Kidney (tissue), 14 donors: Measurements from ENCODE around the gene SPINT1. TPM values are rescaled to one million over a fixed set of nuclear protein-coding genes. Genes with fewer than 3 reads are reported as not detected.

Experiments used
- DNase-seq, 5 donors: peaks; one replicate each; pipeline ENCODE4 v3.0.0-alpha.2; 2013 to 2020
- FAIRE-seq: peaks from 2 replicates; lab custom pipeline; 2012; peaks lifted over from hg19 to GRCh38; lab: Jason Lieb, UNC
- H3K27ac ChIP-seq, 2 donors: one replicate each; pipeline ENCODE4 v1.7.0; 2013; ENCODE audit warnings: low read depth in 2 of 2, low read length in 2 of 2, inconsistent platforms in 1 of 2
- H3K27me3 ChIP-seq: one replicate; pipeline ENCODE4 v1.7.1; 2013; ENCODE audit warnings: low read length, inconsistent platforms; ENCODE audit not compliant: control insufficient read depth, insufficient read depth
- H3K36me3 ChIP-seq, 3 donors: one replicate each; pipeline versions ENCODE4 v1.7.0 to v1.7.1; 2013; ENCODE audit warnings: low read length in 3 of 3, control low read depth in 1 of 3, inconsistent platforms in 1 of 3; ENCODE audit not compliant: insufficient read depth in 3 of 3, control insufficient read depth in 2 of 3
- H3K4me1 ChIP-seq, 3 donors: one replicate each; pipeline versions ENCODE4 v1.7.0 to v1.7.1; 2013; ENCODE audit warnings: low read length in 3 of 3, inconsistent platforms in 1 of 3, low read depth in 1 of 3; ENCODE audit not compliant: control insufficient read depth in 2 of 3, insufficient read depth in 2 of 3
- H3K4me3 ChIP-seq, 3 donors: one replicate each; pipeline versions ENCODE4 v1.7.0 to v1.8.1; 2013; ENCODE audit warnings: low read length in 3 of 3, control low read depth in 1 of 3, inconsistent platforms in 1 of 3
- H3K9ac ChIP-seq, 3 donors: one replicate each; pipeline versions ENCODE4 v1.7.0 to v1.7.1; 2013; ENCODE audit warnings: low read length in 3 of 3, control low read depth in 1 of 3, inconsistent platforms in 1 of 3
- H3K9me3 ChIP-seq, 3 donors: one replicate each; pipeline versions ENCODE4 v1.7.0 to v1.7.1; 2013; ENCODE audit warnings: low read length in 3 of 3, control low read depth in 1 of 3, inconsistent platforms in 1 of 3; ENCODE audit not compliant: control insufficient read depth in 2 of 3, insufficient read depth in 1 of 3
- CTCF ChIP-seq: IDR thresholded peaks from 3 replicates; pipeline ENCODE4 v1.5.1; 2012; ENCODE audit warnings: mild to moderate bottlenecking, moderate library complexity, borderline replicate concordance; ENCODE audit not compliant: insufficient read depth; ENCODE audit errors: extremely low read depth
- intact Hi-C: fragments of 100-400 bp; cut with DNase I; formaldehyde crosslinking; loops from one replicate; pipeline ENCODE4 v1.11.1; 2022
- polyA plus RNA-seq: library from polyadenylated mRNA; stranded (reverse); fragments of 350-450 nt; fragmentation: Illumina TruSeq; extraction: RNeasy Lipid Tissue Mini Kit (QIAGEN cat#74804); gene quantifications from one replicate; pipeline ENCODE4 v1.2.3, GENCODE V29; 2014; ENCODE audit warnings: low read depth, low replicate concordance; ENCODE audit not compliant: insufficient read depth
- total RNA-seq: library from RNA; stranded (reverse); fragmentation: NEBNext Ultra II Directional; extraction: Animal tissue kit (Norgen Biotek cat#: 25700); gene quantifications from one replicate; pipeline ENCODE4 v1.2.1, GENCODE V29; 2021
- donor health status: control.
- donor health status: control.
- donor health status: control.
- donor health status: control.
- donor health status: control.
- donor health status: DM: yes; HTN: yes; CAD: no.
- donor health status: Normal renal cell carcinoma (clear cell type).

The SPINT1 gene
- total and polyA plus RNA-seq, 2 donors from 2014 or later, result 112 to 114 TPM

- Histone ChIP-seq H3K27ac (no peak overlapping the region), H3K36me3 (no peaks in the 10 kb centered on the region), H3K9ac (no peak overlapping the region), H3K4me3 (no peak overlapping the region), H3K9me3 (no peaks in the 10 kb centered on the region), H3K27me3 (no peaks in the 10 kb centered on the region), H3K4me1 (peaks cover 0 to 13% (median 0%) of the 10 kb centered on the region in 3 donors)
- intact Hi-C loops, result no loop called here
- no peak for FAIRE-seq
- no peak for DNase-seq
- TF ChIP-seq CTCF, result no peak
Measured at GRCh38 chr15:40796512-40796911, 47.3 kb upstream of the SPINT1 start.

- Histone ChIP-seq H3K36me3 (no peaks in the 10 kb centered on the region), H3K4me3 (no peak overlapping the region), H3K27me3 (no peaks in the 10 kb centered on the region), H3K4me1 (peaks cover 0 to 6% (median 0%) of the 10 kb centered on the region in 3 donors), H3K9me3 (no peaks in the 10 kb centered on the region), H3K27ac (no peak overlapping the region), H3K9ac (no peak overlapping the region)
- DNase-seq (no peak), FAIRE-seq (no peak)
- intact Hi-C loops, result no loop called here
- TF ChIP-seq CTCF, result no peak
Measured at GRCh38 chr15:40799523-40799922, 44.3 kb upstream of the SPINT1 start.

- Histone ChIP-seq H3K9ac (no peak overlapping the region), H3K36me3 (no peaks in the 10 kb centered on the region), H3K27ac (no peak overlapping the region), H3K4me3 (no peak overlapping the region), H3K4me1 (peaks cover 0 to 6% (median 2%) of the 10 kb centered on the region in 3 donors), H3K9me3 (no peaks in the 10 kb centered on the region), H3K27me3 (no peaks in the 10 kb centered on the region)
- intact Hi-C loops, result no loop called here
- FAIRE-seq (no peak), DNase-seq (no peak)
- TF ChIP-seq CTCF, result no peak
Measured at GRCh38 chr15:40803076-40803475, 40.8 kb upstream of the SPINT1 start.

GRCh38 chr15:40803688-40804087 is 40.2 kb upstream of the SPINT1 start:
- no peak overlapping the region for H3K9ac ChIP-seq
- peaks cover 0 to 12% (median 8%) of the 10 kb centered on the region in 3 donors for H3K4me1 ChIP-seq
- intact Hi-C loops, result no loop called here
- TF ChIP-seq CTCF, result no peak
- FAIRE-seq (no peak), DNase-seq (no peak)
- H3K27ac ChIP-seq, result no peak overlapping the region
- no peaks in the 10 kb centered on the region for H3K27me3 ChIP-seq
- H3K4me3 ChIP-seq, result no peak overlapping the region
- H3K36me3 ChIP-seq, result no peaks in the 10 kb centered on the region
- no peaks in the 10 kb centered on the region for H3K9me3 ChIP-seq
